GM12878 (cell line): ENCODE results near the gene B3GALT4. TPM values are rescaled to one million over a fixed set of nuclear protein-coding genes. Genes with fewer than 3 reads are reported as not detected.

Experiments used
- EP300 ChIP-seq, 2 experiments: fragments of 150-350 bp in 1 of 2; IDR thresholded peaks; 2 replicates each; pipeline ENCODE4 v1.6.1; 2011 to 2012; ENCODE audit warnings: low read depth in 2 of 2, low read length in 2 of 2, borderline replicate concordance in 1 of 2, improper control_type of control experiment in 1 of 2, inconsistent platforms in 1 of 2; ENCODE audit not compliant: control insufficient read depth in 1 of 2
- FOXM1 ChIP-seq: IDR thresholded peaks from 2 replicates; pipeline ENCODE4 v1.6.1; 2012; ENCODE audit warnings: low read depth, mild to moderate bottlenecking, inconsistent platforms, low read length, moderate library complexity
- IRF3 ChIP-seq: fragments of 450-650 bp; IDR thresholded peaks from 2 replicates; pipeline ENCODE4 v1.6.1; 2014; ENCODE audit warnings: mild to moderate bottlenecking
- NFIC ChIP-seq: IDR thresholded peaks from 2 replicates; pipeline ENCODE4 v1.6.1; 2012; ENCODE audit warnings: low read depth, mild to moderate bottlenecking, inconsistent platforms, low read length, moderate library complexity
- ZBTB4 ChIP-seq: fragments of 450-650 bp; formaldehyde crosslinking; IDR thresholded peaks from 2 replicates; pipeline ENCODE4 v1.4.0; 2022; ENCODE audit warnings: mild to moderate bottlenecking, moderate library complexity
- polyA plus RNA-seq, 11 experiments: library from polyadenylated mRNA; depleted of rRNA in 4 of 11; unstranded in 6 of 11; stranded (reverse) in 5 of 11; fragments of >200 nt; fragmentation: Nextera tagmentation in 4 of 11; fragmentation: Illumina TruSeq in 1 of 11; extraction: Ambion mirVana in 4 of 11; extraction: Trizol in 1 of 11; gene quantifications; 1 replicate in 1 of 11; 2 replicates in 10 of 11; pipeline versions ENCODE4 v1.2.1 to v1.2.3, GENCODE V29; 2011 to 2016; ENCODE audit warnings: inconsistent platforms in 2 of 11, missing spikeins in 2 of 11, low read depth in 1 of 11
- total RNA-seq, 4 experiments: library from RNA; depleted of rRNA in 3 of 4; stranded (reverse); fragments of >200 nt in 3 of 4; fragmentation: Illumina TruSeq in 1 of 4; extraction: Trizol in 1 of 4; gene quantifications; 2 replicates each; pipeline versions ENCODE4 v1.2.1 to v1.2.3, GENCODE V29; 2013 to 2021
- TF ChIP-seq, protein P1 (sequence below): IDR thresholded peaks from 2 replicates; pipeline ENCODE4 v1.6.1; 2012; ENCODE audit warnings: low read depth, low read length, improper control_type of control experiment

The B3GALT4 gene
- total and polyA plus RNA-seq, 10 of the 15 experiments (the other 5 are each of a cell fraction or from before 2014, with no cell fraction given) = 0.27 to 8.2 (median 2.6) TPM

GRCh38 chr6:33279257-33279695 lies 2.4 kb downstream of the B3GALT4 start (continued):
- TF ChIP-seq ZBTB4 (CRISPR knock-in tag) (no peak), IRF3 (no peak), EP300 (IDR thresholded peaks at IDR 0.05; ENCODE audit: borderline replicate concordance in 1 of 2, control insufficient read depth in 1 of 2, low read depth in 2 of 2, low read length in 2 of 2) (no peak), FOXM1 (no peak), NFIC (no peak)
- TF ChIP-seq, protein P1, sequence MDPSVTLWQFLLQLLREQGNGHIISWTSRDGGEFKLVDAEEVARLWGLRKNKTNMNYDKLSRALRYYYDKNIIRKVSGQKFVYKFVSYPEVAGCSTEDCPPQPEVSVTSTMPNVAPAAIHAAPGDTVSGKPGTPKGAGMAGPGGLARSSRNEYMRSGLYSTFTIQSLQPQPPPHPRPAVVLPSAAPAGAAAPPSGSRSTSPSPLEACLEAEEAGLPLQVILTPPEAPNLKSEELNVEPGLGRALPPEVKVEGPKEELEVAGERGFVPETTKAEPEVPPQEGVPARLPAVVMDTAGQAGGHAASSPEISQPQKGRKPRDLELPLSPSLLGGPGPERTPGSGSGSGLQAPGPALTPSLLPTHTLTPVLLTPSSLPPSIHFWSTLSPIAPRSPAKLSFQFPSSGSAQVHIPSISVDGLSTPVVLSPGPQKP = no peak
